Upper lobe of left lung (tissue), 4 donors: ENCODE results near the gene BEGAIN.

Source experiments
- CTCF ChIP-seq, 6 experiments: fragments of 450-650 bp in 4 of 6; fragments of 200-600 bp in 2 of 6; sonication (generic) in 2 of 6; IDR thresholded peaks; one replicate each; pipeline ENCODE4 v1.5.1; 2016 to 2019; ENCODE audit warnings: antibody characterized with exemption in 6 of 6
- EP300 ChIP-seq, 4 donors: sonication (generic); formaldehyde crosslinking; IDR thresholded peaks; one replicate each; pipeline ENCODE4 v1.5.1; 2017; ENCODE audit warnings: antibody characterized with exemption in 4 of 4, control low read depth in 2 of 4
- POLR2A ChIP-seq, 4 donors: fragments of 450-650 bp; IDR thresholded peaks; one replicate each; pipeline ENCODE4 v1.5.1; 2016 to 2017; ENCODE audit warnings: antibody characterized with exemption in 4 of 4, mild to moderate bottlenecking in 2 of 4

- no peak for TF ChIP-seq CTCF (IDR thresholded peaks at IDR 0.05)
- TF ChIP-seq POLR2A (IDR thresholded peaks at IDR 0.05) = no peak
- no peak for TF ChIP-seq EP300 (IDR thresholded peaks at IDR 0.05)
Observed at GRCh38 chr14:100553471-100553870, 33.7 kb downstream of the BEGAIN start.
